Natural killer cell (primary cell): Measurements from ENCODE around the gene LRSAM1. TPM values are rescaled to one million over a fixed set of nuclear protein-coding genes. Genes with fewer than 3 reads are reported as not detected.

ENCODE experiments used
- ATAC-seq, 3 donors: fragments of 150-1000 bp in 2 of 3; fragments of 200-7000 bp in 1 of 3; cut with Tn5 transposase; 1 replicate in 1 of 3; 2 replicates in 2 of 3; pipeline ENCODE4 v1.10.0; 2021; ENCODE audit warnings: mild to moderate bottlenecking in 2 of 3, moderate library complexity in 2 of 3
- DNase-seq, 2 donors: peaks; one replicate each; pipeline versions ENCODE4 v3.0.0 to v3.0.0-alpha.2; 2013 to 2021; ENCODE audit warnings: mixed read lengths in 1 of 2
- H3K27ac ChIP-seq: one replicate; pipeline ENCODE4 v1.5.1; 2013; ENCODE audit warnings: mild to moderate bottlenecking, low read length
- H3K27me3 ChIP-seq: one replicate; pipeline ENCODE4 v1.6.1; 2013; ENCODE audit warnings: low read length; ENCODE audit not compliant: control insufficient read depth, insufficient read depth
- H3K36me3 ChIP-seq: one replicate; pipeline ENCODE4 v1.6.1; 2013; ENCODE audit warnings: low read length; ENCODE audit not compliant: control insufficient read depth, insufficient read depth
- H3K4me1 ChIP-seq: one replicate; pipeline ENCODE4 v1.6.1; 2013; ENCODE audit warnings: low read length; ENCODE audit not compliant: control insufficient read depth, insufficient read depth
- H3K4me3 ChIP-seq: one replicate; pipeline ENCODE4 v1.5.1; 2013; ENCODE audit warnings: low read length
- H3K9me3 ChIP-seq: one replicate; pipeline ENCODE4 v1.6.1; 2013; ENCODE audit warnings: low read length; ENCODE audit not compliant: control insufficient read depth, insufficient read depth
- H3K27ac Mint-ChIP-seq, 2 donors: one replicate each; pipeline ENCODE4 v1.8.0; 2022; ENCODE audit warnings: mild to moderate bottlenecking in 2 of 2, mixed read lengths in 2 of 2, moderate library complexity in 1 of 2
- H3K27me3 Mint-ChIP-seq, 2 donors: one replicate each; pipeline ENCODE4 v1.8.0; 2022; ENCODE audit warnings: low read depth in 2 of 2, mixed read lengths in 2 of 2
- H3K36me3 Mint-ChIP-seq: one replicate; pipeline ENCODE4 v1.8.0; 2022; ENCODE audit warnings: mixed read lengths
- H3K4me1 Mint-ChIP-seq, 2 donors: one replicate each; pipeline ENCODE4 v1.8.0; 2022; ENCODE audit warnings: mixed read lengths in 2 of 2
- H3K4me3 Mint-ChIP-seq: one replicate; pipeline ENCODE4 v1.8.0; 2022; ENCODE audit warnings: mild to moderate bottlenecking, moderate library complexity, mixed read lengths
- H3K9me3 Mint-ChIP-seq, 2 donors: one replicate each; pipeline ENCODE4 v1.8.0; 2022; ENCODE audit warnings: mixed read lengths in 2 of 2
- WGBS: methylation state at CpG from one replicate; pipeline ENCODE4 v1.1.7; 2013; ENCODE audit warnings: missing lambda C conversion rate; ENCODE audit not compliant: insufficient coverage; 5-methylcytosine and 5-hydroxymethylcytosine counted together
- intact Hi-C: fragments of 100-400 bp; cut with micrococcal nuclease; formaldehyde crosslinking; loops from one replicate; pipeline ENCODE4 v1.14.2; 2022
- total RNA-seq, 4 donors: library from RNA; stranded (reverse); fragments of 120-200 nt in 1 of 4; gene quantifications; one replicate each; pipeline versions ENCODE4 v1.2.3 to v1.2.4, GENCODE V29; 2013 to 2022
- TF ChIP-seq, protein P1 (sequence below): fragments of 200-600 bp; IDR thresholded peaks from one replicate; pipeline ENCODE4 v1.8.0; 2022; ENCODE audit warnings: antibody characterized with exemption

Gene LRSAM1
- total RNA-seq, 3 donors from 2014 or later (not counting 1 experiment from before 2014, with no cell fraction given) = 17.4 to 24.6 (median 20.7) TPM

DNA sequence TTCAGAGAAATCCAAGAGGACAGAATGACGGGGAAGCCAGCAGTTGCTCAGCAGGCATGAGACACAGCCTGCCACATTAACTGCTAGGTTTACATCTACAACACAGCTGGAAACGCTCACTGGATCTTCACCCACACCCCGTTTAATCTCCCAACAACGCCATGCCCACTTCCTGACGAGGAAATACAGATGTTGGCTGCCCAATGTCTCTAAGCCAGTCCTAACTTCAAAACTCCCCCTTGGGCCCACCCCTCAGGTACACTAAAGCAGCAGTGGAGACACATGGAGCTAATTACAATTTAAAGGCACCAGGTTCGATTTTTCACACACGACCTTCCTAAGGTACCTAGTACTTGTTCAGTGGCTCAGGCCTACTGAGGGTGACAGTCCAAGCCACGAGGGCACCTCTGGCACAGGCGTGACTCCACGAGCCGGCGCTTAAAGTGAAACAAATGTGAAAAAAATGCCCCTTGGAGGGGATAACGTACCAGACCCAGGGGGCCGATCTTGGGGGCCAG is 1.0 kb upstream of the LRSAM1 start:
- Histone ChIP-seq H3K4me1 (peaks cover 32% of the 10 kb centered on the region), H3K9me3 (no peaks in the 10 kb centered on the region), H3K36me3 (peaks cover 46% of the 10 kb centered on the region), H3K27me3 (no peaks in the 10 kb centered on the region), H3K27ac (peak overlapping the region; percentile 84), H3K4me3 (peak overlapping the region; percentile 88)
- H3K4me3 Mint-ChIP-seq = peak overlapping the region; percentile 96
- peak overlapping the region; percentile 93 for H3K27ac Mint-ChIP-seq
- intact Hi-C loops = loop anchor here (2.0 kb wide), 1 partner anchor 54 kb away; the partner anchor contains the start of gene SLC2A8
- 3% methylated on average over 14 of the region's 14 CpGs for WGBS
- ATAC-seq (peak; percentile 14 to 20 (median 15)), DNase-seq (no peak)
- TF ChIP-seq, protein P1, sequence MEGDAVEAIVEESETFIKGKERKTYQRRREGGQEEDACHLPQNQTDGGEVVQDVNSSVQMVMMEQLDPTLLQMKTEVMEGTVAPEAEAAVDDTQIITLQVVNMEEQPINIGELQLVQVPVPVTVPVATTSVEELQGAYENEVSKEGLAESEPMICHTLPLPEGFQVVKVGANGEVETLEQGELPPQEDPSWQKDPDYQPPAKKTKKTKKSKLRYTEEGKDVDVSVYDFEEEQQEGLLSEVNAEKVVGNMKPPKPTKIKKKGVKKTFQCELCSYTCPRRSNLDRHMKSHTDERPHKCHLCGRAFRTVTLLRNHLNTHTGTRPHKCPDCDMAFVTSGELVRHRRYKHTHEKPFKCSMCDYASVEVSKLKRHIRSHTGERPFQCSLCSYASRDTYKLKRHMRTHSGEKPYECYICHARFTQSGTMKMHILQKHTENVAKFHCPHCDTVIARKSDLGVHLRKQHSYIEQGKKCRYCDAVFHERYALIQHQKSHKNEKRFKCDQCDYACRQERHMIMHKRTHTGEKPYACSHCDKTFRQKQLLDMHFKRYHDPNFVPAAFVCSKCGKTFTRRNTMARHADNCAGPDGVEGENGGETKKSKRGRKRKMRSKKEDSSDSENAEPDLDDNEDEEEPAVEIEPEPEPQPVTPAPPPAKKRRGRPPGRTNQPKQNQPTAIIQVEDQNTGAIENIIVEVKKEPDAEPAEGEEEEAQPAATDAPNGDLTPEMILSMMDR = no peak
- no peaks in the 10 kb centered on the region for H3K27me3 Mint-ChIP-seq
- no peaks in the 10 kb centered on the region for H3K36me3 Mint-ChIP-seq
- H3K4me1 Mint-ChIP-seq = peaks cover 39 to 49% of the 10 kb centered on the region in 2 donors
- no peaks in the 10 kb centered on the region for H3K9me3 Mint-ChIP-seq

DNA sequence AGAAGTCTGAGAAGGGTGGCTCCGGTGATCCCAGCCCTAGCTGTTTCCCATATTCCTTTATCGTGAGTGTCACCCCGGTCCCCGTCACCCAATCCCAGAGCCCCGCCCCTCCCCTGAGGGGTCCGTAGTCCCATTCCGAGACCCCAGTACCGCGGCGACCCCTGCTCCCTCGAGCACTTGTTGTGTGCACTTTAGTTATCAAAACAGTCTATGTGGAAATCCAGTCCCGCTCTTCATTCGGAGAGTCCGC is 223 bp downstream of the LRSAM1 start:
- peak overlapping the region; percentile 88 for H3K4me3 ChIP-seq
- peak overlapping the region; percentile 84 for H3K27ac ChIP-seq
- peaks cover 32% of the 10 kb centered on the region for H3K4me1 ChIP-seq
- H3K4me3 Mint-ChIP-seq = peak overlapping the region; percentile 96
- H3K9me3 ChIP-seq = no peaks in the 10 kb centered on the region
- no peaks in the 10 kb centered on the region for H3K27me3 ChIP-seq
- no peaks in the 10 kb centered on the region for H3K27me3 Mint-ChIP-seq
- peaks cover 46 to 55% of the 10 kb centered on the region in 2 donors for H3K4me1 Mint-ChIP-seq
- TF ChIP-seq, protein P1 = no peak
- WGBS = under 1% methylated on average over 14 of the region's 14 CpGs
- H3K36me3 ChIP-seq = peaks cover 36% of the 10 kb centered on the region
- no peaks in the 10 kb centered on the region for H3K9me3 Mint-ChIP-seq
- H3K36me3 Mint-ChIP-seq = no peaks in the 10 kb centered on the region
- no peak for ATAC-seq
- H3K27ac Mint-ChIP-seq = peak overlapping the region; percentile 93
- intact Hi-C loops = loop anchor here (1.0 to 2.0 kb wide), 2 partner anchors 27 to 55 kb away; partner anchors contain the start of genes SLC2A8 and ZNF79
- DNase-seq = no peak

DNA sequence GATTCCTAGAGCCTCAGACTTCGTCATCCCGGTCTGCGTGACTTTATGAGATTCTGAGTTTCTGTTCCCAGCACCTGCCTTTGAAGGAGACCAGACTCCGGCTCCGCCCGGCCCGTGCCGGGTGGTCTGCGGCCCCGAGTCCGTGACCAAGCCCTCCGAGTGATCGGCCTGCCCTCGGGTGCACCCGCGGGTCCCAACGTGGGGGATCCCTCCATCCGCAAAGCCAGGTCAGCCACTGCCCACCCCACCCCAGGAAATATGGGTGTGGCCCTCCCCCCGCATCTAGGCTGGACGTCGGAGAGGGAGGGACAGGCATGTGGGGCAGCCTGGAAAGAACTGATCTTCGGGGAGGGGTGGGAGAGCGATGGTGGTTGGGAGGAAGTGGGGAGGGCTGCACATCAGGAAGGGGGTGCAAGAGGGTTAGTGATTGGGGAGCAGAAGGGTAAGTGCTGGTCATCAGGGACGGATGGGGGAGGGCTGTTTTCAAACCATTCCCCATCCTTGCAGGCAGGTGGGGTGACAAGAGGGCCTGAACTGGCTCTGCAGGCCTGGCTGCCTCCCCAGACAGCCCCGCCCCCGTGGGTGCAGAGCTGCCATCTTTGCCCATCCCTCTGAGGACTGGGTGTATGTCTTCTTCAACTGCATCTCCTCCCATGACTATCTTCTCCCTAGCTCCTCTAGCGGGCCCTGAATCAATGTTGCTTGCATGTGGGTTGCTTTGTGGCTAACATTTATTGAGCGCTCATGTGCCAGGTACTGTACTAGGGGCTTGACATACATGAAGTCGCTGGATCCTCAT is 747 bp downstream of the LRSAM1 start:
- H3K4me1 Mint-ChIP-seq = peaks cover 46 to 55% of the 10 kb centered on the region in 2 donors
- peak overlapping the region; percentile 96 for H3K4me3 Mint-ChIP-seq
- Histone ChIP-seq H3K4me1 (peaks cover 32% of the 10 kb centered on the region), H3K4me3 (peak overlapping the region; percentile 88), H3K27ac (peak overlapping the region; percentile 84), H3K9me3 (no peaks in the 10 kb centered on the region), H3K27me3 (no peaks in the 10 kb centered on the region), H3K36me3 (peaks cover 31% of the 10 kb centered on the region)
- DNase-seq (peak; percentile 23 to 64), ATAC-seq (no peak)
- H3K36me3 Mint-ChIP-seq = no peaks in the 10 kb centered on the region
- 9% methylated on average over 29 of the region's 29 CpGs for WGBS
- intact Hi-C loops = loop anchor here (1.0 to 2.0 kb wide), 2 partner anchors 28 to 55 kb away; partner anchors contain the start of genes SLC2A8 and ZNF79
- no peaks in the 10 kb centered on the region for H3K27me3 Mint-ChIP-seq
- no peaks in the 10 kb centered on the region for H3K9me3 Mint-ChIP-seq
- TF ChIP-seq, protein P1 = no peak
- H3K27ac Mint-ChIP-seq = peak overlapping the region; percentile 93
